Transverse colon (tissue), 4 donors: ENCODE results near the gene S100G.

Experiments used
- CTCF ChIP-seq, 5 experiments: fragments of 200-600 bp in 3 of 5; fragments of 450-650 bp in 2 of 5; sonication (generic) in 3 of 5; IDR thresholded peaks; 1 replicate in 2 of 5; 2 replicates in 3 of 5; pipeline ENCODE4 v1.5.1; 2016 to 2017; ENCODE audit warnings: antibody characterized with exemption in 5 of 5, inconsistent platforms in 3 of 5, mild to moderate bottlenecking in 2 of 5, moderate library complexity in 1 of 5
- POLR2A ChIP-seq: fragments of 450-650 bp; IDR thresholded peaks from one replicate; pipeline ENCODE4 v1.6.1; 2016; ENCODE audit warnings: antibody characterized with exemption, mild to moderate bottlenecking, moderate library complexity
- POLR2AphosphoS5 ChIP-seq, 3 donors: sonication (generic); formaldehyde crosslinking; IDR thresholded peaks; one replicate each; pipeline ENCODE4 v1.6.1; 2016; ENCODE audit warnings: antibody characterized with exemption in 3 of 3

- TF ChIP-seq CTCF (IDR thresholded peaks at IDR 0.05) (no peak), POLR2A (no peak), POLR2AphosphoS5 (IDR thresholded peaks at IDR 0.05) (no peak)
These were observed 37.6 kb downstream of the S100G start for GRCh38 chrX:16687514-16687913.
